ENCODE measurements around the gene CLEC16A. TPM values are rescaled to one million over a fixed set of nuclear protein-coding genes. Genes with fewer than 3 reads are reported as not detected.
"Not testable (repeated sequence)": the region's sequence is repeated elsewhere in the genome, so short reads cannot be mapped to it uniquely, and the experiment has no call there.

CLEC16A gene
- total RNA-seq, 2 experiments from 2014 or later = 25.5 to 26.7 TPM

- Mint-ChIP-seq H3K36me3 (no peaks in the 10 kb centered on the region), H3K4me3 (no peak overlapping the region), H3K27ac (no peak overlapping the region), H3K27me3 (no peaks in the 10 kb centered on the region), H3K4me1 (ENCODE audit: low read depth) (peaks cover 15% of the 10 kb centered on the region), H3K9me3 (no peaks in the 10 kb centered on the region)
- ChIA-PET POLR2A (no interaction called here), CTCF (interaction anchor here (0.7 to 4.8 kb wide), 5 partner anchors 172 to 402 kb away, joined by 3 to 36 read pairs (median 7); partner anchors contain the start of gene NUBP1)
- DNase-seq = no peak
- intact Hi-C loops (cut with micrococcal nuclease) = loop anchor here (2.0 to 5.0 kb wide), 2 partner anchors 46 to 104 kb away; no protein-coding TSS in a partner anchor
Measured at GRCh38 chr16:10916534-10916933, 27.8 kb upstream of the CLEC16A start.

- Mint-ChIP-seq H3K4me3 (no peak overlapping the region), H3K36me3 (no peaks in the 10 kb centered on the region), H3K27me3 (no peaks in the 10 kb centered on the region), H3K9me3 (no peaks in the 10 kb centered on the region), H3K4me1 (ENCODE audit: low read depth) (peaks cover 15% of the 10 kb centered on the region), H3K27ac (no peak overlapping the region)
- ChIA-PET POLR2A (interaction anchor here (0.7 kb wide), 1 partner anchor 175 kb away, joined by 3 read pairs; the partner anchor contains the start of gene NUBP1), CTCF (interaction anchor here (0.6 to 4.8 kb wide), 47 partner anchors 8 to 1587 kb away, joined by 3 to 36 read pairs (median 4); partner anchors contain the start of genes CIITA, DEXI and NUBP1)
- intact Hi-C loops (cut with micrococcal nuclease) = loop anchor here (1.0 to 5.0 kb wide), 4 partner anchors 22 to 397 kb away; no protein-coding TSS in a partner anchor
- DNase-seq = peak; percentile 92
Measured at GRCh38 chr16:10918294-10919002, 25.9 kb upstream of the CLEC16A start.

- Mint-ChIP-seq H3K36me3 (no peaks in the 10 kb centered on the region), H3K27me3 (no peaks in the 10 kb centered on the region), H3K4me3 (no peak overlapping the region), H3K9me3 (no peaks in the 10 kb centered on the region), H3K4me1 (ENCODE audit: low read depth) (peaks cover 15% of the 10 kb centered on the region), H3K27ac (no peak overlapping the region)
- DNase-seq = no peak
- ChIA-PET POLR2A (no interaction called here), CTCF (interaction anchor here (0.6 to 4.8 kb wide), 42 partner anchors 8 to 1586 kb away, joined by 3 to 36 read pairs (median 4); partner anchors contain the start of genes CIITA, DEXI and NUBP1)
- intact Hi-C loops (cut with micrococcal nuclease) = loop anchor here (2.0 to 5.0 kb wide), 3 partner anchors 22 to 180 kb away; no protein-coding TSS in a partner anchor
Measured at GRCh38 chr16:10919003-10919351, 25.4 kb upstream of the CLEC16A start.

- ChIA-PET POLR2A (no interaction called here), CTCF (no interaction called here)
- Mint-ChIP-seq H3K4me1 (ENCODE audit: low read depth) (peaks cover 8% of the 10 kb centered on the region), H3K27ac (no peak overlapping the region), H3K36me3 (peaks cover 5% of the 10 kb centered on the region), H3K9me3 (no peaks in the 10 kb centered on the region), H3K4me3 (no peak overlapping the region), H3K27me3 (no peaks in the 10 kb centered on the region)
- no peak for DNase-seq
- intact Hi-C loops (cut with micrococcal nuclease) = no loop called here
Measured at GRCh38 chr16:10920726-10921427, 23.5 kb upstream of the CLEC16A start.

GRCh38 chr16:10921536-10922327 lies 22.6 kb upstream of the CLEC16A start:
- no peak overlapping the region for H3K27ac Mint-ChIP-seq

GRCh38 chr16:10922328-10923145 lies 21.8 kb upstream of the CLEC16A start:
- H3K27me3 Mint-ChIP-seq = no peaks in the 10 kb centered on the region
- H3K9me3 Mint-ChIP-seq = no peaks in the 10 kb centered on the region
- peaks cover 19% of the 10 kb centered on the region for H3K36me3 Mint-ChIP-seq
- intact Hi-C loops (cut with micrococcal nuclease) = no loop called here
- no peak for DNase-seq
- H3K4me1 Mint-ChIP-seq (ENCODE audit: low read depth) = peaks cover 2% of the 10 kb centered on the region
- ChIA-PET POLR2A (no interaction called here), CTCF (interaction anchor here (1.1 to 1.4 kb wide), 3 partner anchors 14 to 408 kb away, joined by 3 to 4 read pairs (median 4); no protein-coding TSS in a partner anchor)
- no peak overlapping the region for H3K27ac Mint-ChIP-seq
- no peak overlapping the region for H3K4me3 Mint-ChIP-seq

More at GRCh38 chr16:10921536-10922327, 22.6 kb upstream of the CLEC16A start:
- intact Hi-C loops (cut with micrococcal nuclease) = no loop called here
- no peak for DNase-seq
- POLR2A ChIA-PET = no interaction called here
- peaks cover 12% of the 10 kb centered on the region for H3K36me3 Mint-ChIP-seq
- peaks cover 2% of the 10 kb centered on the region for H3K4me1 Mint-ChIP-seq (ENCODE audit: low read depth)
- no peaks in the 10 kb centered on the region for H3K9me3 Mint-ChIP-seq
- H3K4me3 Mint-ChIP-seq = no peak overlapping the region
- CTCF ChIA-PET = interaction anchor here (1.3 to 1.4 kb wide), 2 partner anchors 17 to 407 kb away, joined by 4 read pairs; no protein-coding TSS in a partner anchor
- H3K27me3 Mint-ChIP-seq = no peaks in the 10 kb centered on the region

- POLR2A ChIA-PET = no interaction called here
Measured at GRCh38 chr16:10923146-10923649, 21.2 kb upstream of the CLEC16A start.

GRCh38 chr16:10923650-10924214 lies 20.6 kb upstream of the CLEC16A start:
- intact Hi-C loops (cut with micrococcal nuclease) = no loop called here
- Mint-ChIP-seq H3K4me3 (no peak overlapping the region), H3K9me3 (no peaks in the 10 kb centered on the region), H3K27ac (no peak overlapping the region), H3K27me3 (no peaks in the 10 kb centered on the region), H3K4me1 (ENCODE audit: low read depth) (peaks cover 2% of the 10 kb centered on the region), H3K36me3 (peaks cover 28% of the 10 kb centered on the region)
- CTCF ChIA-PET = interaction anchor here (1.1 kb wide), 1 partner anchor 13 kb away, joined by 3 read pairs; no protein-coding TSS in a partner anchor
- no peak for DNase-seq
- POLR2A ChIA-PET = no interaction called here

More at GRCh38 chr16:10923146-10923649, 21.2 kb upstream of the CLEC16A start:
- H3K9me3 Mint-ChIP-seq = no peaks in the 10 kb centered on the region
- intact Hi-C loops (cut with micrococcal nuclease) = no loop called here
- H3K27me3 Mint-ChIP-seq = no peaks in the 10 kb centered on the region
- peaks cover 24% of the 10 kb centered on the region for H3K36me3 Mint-ChIP-seq
- H3K4me3 Mint-ChIP-seq = no peak overlapping the region
- DNase-seq = no peak
- H3K27ac Mint-ChIP-seq = no peak overlapping the region
- peaks cover 2% of the 10 kb centered on the region for H3K4me1 Mint-ChIP-seq (ENCODE audit: low read depth)
- CTCF ChIA-PET = interaction anchor here (1.1 kb wide), 1 partner anchor 14 kb away, joined by 3 read pairs; no protein-coding TSS in a partner anchor

- H3K4me3 Mint-ChIP-seq; H3K27me3 Mint-ChIP-seq; CTCF ChIA-PET; intact Hi-C loops (cut with micrococcal nuclease); POLR2A ChIA-PET; DNase-seq; H3K4me1 Mint-ChIP-seq (ENCODE audit: low read depth); H3K9me3 Mint-ChIP-seq; H3K27ac Mint-ChIP-seq: not testable (repeated sequence)
- H3K36me3 Mint-ChIP-seq = peaks cover 29% of the 10 kb centered on the region
Measured at GRCh38 chr16:10925285-10925684, 19.1 kb upstream of the CLEC16A start.

GRCh38 chr16:10926094-10926493 lies 18.3 kb upstream of the CLEC16A start:
- Mint-ChIP-seq H3K4me3 (no peak overlapping the region), H3K36me3 (peaks cover 29% of the 10 kb centered on the region), H3K27me3 (no peaks in the 10 kb centered on the region), H3K4me1 (ENCODE audit: low read depth) (no peaks in the 10 kb centered on the region), H3K9me3 (no peaks in the 10 kb centered on the region), H3K27ac (no peak overlapping the region)
- ChIA-PET CTCF (interaction anchor here (0.9 kb wide), 1 partner anchor 7 kb away, joined by 6 read pairs; no protein-coding TSS in a partner anchor), POLR2A (no interaction called here)
- intact Hi-C loops (cut with micrococcal nuclease) = no loop called here
- no peak for DNase-seq

GRCh38 chr16:10926867-10927266 lies 17.5 kb upstream of the CLEC16A start:
- no peak for DNase-seq
- H3K27ac Mint-ChIP-seq = no peak overlapping the region
- H3K36me3 Mint-ChIP-seq = peaks cover 31% of the 10 kb centered on the region
- H3K4me3 Mint-ChIP-seq = no peak overlapping the region
- ChIA-PET POLR2A (no interaction called here), CTCF (interaction anchor here (0.9 to 1.1 kb wide), 2 partner anchors 8 to 406 kb away, joined by 3 to 6 read pairs; no protein-coding TSS in a partner anchor)
- H3K27me3 Mint-ChIP-seq = no peaks in the 10 kb centered on the region
- intact Hi-C loops (cut with micrococcal nuclease) = no loop called here
- H3K9me3 Mint-ChIP-seq = no peaks in the 10 kb centered on the region
- H3K4me1 Mint-ChIP-seq (ENCODE audit: low read depth) = no peaks in the 10 kb centered on the region

All from activated CD4-positive, alpha-beta memory T cell treated with anti-CD3 and anti-CD28 coated beads for 36 hours (primary cell).